Ishikawa (cell line): ENCODE measurements around the gene NIPAL4.

Experiments used
- CEBPB ChIP-seq: IDR thresholded peaks from 2 replicates; pipeline ENCODE4 v1.6.1; 2012
- CREB1 ChIP-seq: IDR thresholded peaks from 2 replicates; pipeline ENCODE4 v1.6.1; 2012; ENCODE audit warnings: low read depth
- EGR1 ChIP-seq: IDR thresholded peaks from 2 replicates; pipeline ENCODE4 v1.6.1; 2012
- EP300 ChIP-seq: IDR thresholded peaks from 2 replicates; pipeline ENCODE4 v1.6.1; 2012; ENCODE audit warnings: borderline replicate concordance
- FOXM1 ChIP-seq: IDR thresholded peaks from 2 replicates; pipeline ENCODE4 v1.6.1; 2012; ENCODE audit warnings: low read depth, borderline replicate concordance
- NFIC ChIP-seq: IDR thresholded peaks from 2 replicates; pipeline ENCODE4 v1.6.1; 2012
- RAD21 ChIP-seq: IDR thresholded peaks from 2 replicates; pipeline ENCODE4 v1.6.1; 2012; ENCODE audit warnings: low read depth
- TAF1 ChIP-seq: IDR thresholded peaks from 2 replicates; pipeline ENCODE4 v1.6.1; 2012; ENCODE audit warnings: low read depth, mild to moderate bottlenecking
- TCF12 ChIP-seq: IDR thresholded peaks from 2 replicates; pipeline ENCODE4 v1.6.1; 2012; ENCODE audit warnings: low read depth
- TEAD4 ChIP-seq: IDR thresholded peaks from 2 replicates; pipeline ENCODE4 v1.6.1; 2012
- YY1 ChIP-seq: IDR thresholded peaks from 2 replicates; pipeline ENCODE4 v1.6.1; 2012; ENCODE audit warnings: low read depth
- ZBTB7A ChIP-seq: IDR thresholded peaks from 2 replicates; pipeline ENCODE4 v1.6.1; 2012; ENCODE audit warnings: low read depth
- TF ChIP-seq, protein P1 (sequence below): IDR thresholded peaks from 2 replicates; pipeline ENCODE4 v1.6.1; 2012
- TF ChIP-seq, protein P2 (sequence below): IDR thresholded peaks from 2 replicates; pipeline ENCODE4 v1.6.1; 2012; ENCODE audit warnings: low read depth, mild to moderate bottlenecking
- TF ChIP-seq, protein P3 (sequence below): IDR thresholded peaks from 2 replicates; pipeline ENCODE4 v1.6.1; 2012

Gene NIPAL4

DNA sequence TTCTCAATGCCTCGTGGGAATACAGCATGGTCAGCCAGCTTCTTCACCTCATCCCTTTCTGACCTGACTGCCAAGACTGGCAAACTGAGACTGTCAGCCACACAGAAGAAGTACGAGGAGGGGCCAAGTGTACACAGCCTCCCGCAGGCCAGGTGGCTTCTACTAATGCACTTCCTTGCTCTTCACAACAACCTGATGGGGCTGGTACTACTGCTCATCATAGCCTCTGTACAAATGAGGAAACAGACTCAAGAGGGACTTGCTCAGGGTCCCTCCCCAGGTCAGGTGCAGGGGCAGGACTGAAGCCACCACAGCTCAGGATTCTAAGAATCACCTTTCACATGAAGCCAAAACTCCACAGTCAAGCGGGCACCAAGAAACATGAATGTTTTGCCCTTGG is 21.3 kb downstream of the NIPAL4 start:
- TF ChIP-seq, protein P1, sequence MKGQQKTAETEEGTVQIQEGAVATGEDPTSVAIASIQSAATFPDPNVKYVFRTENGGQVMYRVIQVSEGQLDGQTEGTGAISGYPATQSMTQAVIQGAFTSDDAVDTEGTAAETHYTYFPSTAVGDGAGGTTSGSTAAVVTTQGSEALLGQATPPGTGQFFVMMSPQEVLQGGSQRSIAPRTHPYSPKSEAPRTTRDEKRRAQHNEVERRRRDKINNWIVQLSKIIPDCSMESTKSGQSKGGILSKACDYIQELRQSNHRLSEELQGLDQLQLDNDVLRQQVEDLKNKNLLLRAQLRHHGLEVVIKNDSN, result no peak
- TF ChIP-seq TCF12 (no peak), EGR1 (no peak), FOXM1 (no peak), EP300 (no peak), TEAD4 (no peak), YY1 (no peak), ZBTB7A (no peak), CEBPB (no peak), NFIC (no peak), CREB1 (no peak)
- TF ChIP-seq, protein P2, sequence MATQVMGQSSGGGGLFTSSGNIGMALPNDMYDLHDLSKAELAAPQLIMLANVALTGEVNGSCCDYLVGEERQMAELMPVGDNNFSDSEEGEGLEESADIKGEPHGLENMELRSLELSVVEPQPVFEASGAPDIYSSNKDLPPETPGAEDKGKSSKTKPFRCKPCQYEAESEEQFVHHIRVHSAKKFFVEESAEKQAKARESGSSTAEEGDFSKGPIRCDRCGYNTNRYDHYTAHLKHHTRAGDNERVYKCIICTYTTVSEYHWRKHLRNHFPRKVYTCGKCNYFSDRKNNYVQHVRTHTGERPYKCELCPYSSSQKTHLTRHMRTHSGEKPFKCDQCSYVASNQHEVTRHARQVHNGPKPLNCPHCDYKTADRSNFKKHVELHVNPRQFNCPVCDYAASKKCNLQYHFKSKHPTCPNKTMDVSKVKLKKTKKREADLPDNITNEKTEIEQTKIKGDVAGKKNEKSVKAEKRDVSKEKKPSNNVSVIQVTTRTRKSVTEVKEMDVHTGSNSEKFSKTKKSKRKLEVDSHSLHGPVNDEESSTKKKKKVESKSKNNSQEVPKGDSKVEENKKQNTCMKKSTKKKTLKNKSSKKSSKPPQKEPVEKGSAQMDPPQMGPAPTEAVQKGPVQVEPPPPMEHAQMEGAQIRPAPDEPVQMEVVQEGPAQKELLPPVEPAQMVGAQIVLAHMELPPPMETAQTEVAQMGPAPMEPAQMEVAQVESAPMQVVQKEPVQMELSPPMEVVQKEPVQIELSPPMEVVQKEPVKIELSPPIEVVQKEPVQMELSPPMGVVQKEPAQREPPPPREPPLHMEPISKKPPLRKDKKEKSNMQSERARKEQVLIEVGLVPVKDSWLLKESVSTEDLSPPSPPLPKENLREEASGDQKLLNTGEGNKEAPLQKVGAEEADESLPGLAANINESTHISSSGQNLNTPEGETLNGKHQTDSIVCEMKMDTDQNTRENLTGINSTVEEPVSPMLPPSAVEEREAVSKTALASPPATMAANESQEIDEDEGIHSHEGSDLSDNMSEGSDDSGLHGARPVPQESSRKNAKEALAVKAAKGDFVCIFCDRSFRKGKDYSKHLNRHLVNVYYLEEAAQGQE, result no peak
- TF ChIP-seq, protein P3, sequence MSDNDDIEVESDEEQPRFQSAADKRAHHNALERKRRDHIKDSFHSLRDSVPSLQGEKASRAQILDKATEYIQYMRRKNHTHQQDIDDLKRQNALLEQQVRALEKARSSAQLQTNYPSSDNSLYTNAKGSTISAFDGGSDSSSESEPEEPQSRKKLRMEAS, result no peak

DNA sequence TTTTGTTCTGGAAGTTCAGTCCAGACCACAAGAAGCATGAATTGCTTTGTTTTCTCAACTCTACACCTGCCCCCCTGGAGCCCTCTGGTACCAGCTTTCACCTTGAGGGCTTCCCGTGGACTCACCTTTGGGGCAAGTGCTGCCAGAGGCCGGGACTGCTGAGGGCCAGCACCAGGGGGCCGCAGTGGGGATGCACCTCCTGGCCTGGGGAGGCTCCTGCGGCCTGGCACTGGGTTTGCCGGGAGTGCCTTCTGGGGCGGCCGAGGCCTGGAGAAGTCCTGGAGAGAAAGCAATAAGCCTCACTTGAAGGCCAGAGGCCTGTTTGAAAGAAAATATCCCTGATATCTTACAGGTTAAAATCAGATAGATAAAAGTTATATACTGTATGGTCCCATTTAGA is 21.7 kb downstream of the NIPAL4 start:
- TF ChIP-seq, protein P3, result no peak
- TF ChIP-seq ZBTB7A, result no peak

DNA sequence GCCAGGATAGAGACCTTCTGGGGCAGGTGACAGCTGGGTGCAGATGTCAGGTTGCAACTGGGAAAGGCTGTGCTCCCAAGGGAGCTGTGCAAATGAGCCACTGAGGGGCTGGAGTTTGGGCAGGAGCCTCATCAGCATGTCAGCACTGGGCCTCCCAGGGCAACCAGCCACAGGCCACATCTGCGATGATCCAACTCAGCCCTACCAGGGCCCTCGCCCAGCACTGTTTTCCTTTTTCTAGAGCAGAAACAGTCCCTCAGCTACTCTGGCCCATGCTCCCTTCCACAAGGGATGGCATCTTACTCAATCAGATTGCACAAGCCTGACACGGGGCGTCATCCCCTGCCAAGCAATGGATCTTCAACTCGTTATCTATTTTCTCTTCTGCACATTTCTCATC is 24.8 kb downstream of the NIPAL4 start:
- TF ChIP-seq ZBTB7A (no peak), CEBPB (no peak), EGR1 (no peak), FOXM1 (no peak), CREB1 (no peak), NFIC (no peak), TCF12 (no peak), RAD21 (no peak), TAF1 (no peak), YY1 (no peak), EP300 (no peak)
- TF ChIP-seq, protein P1, result no peak
- TF ChIP-seq, protein P3, result no peak
- TF ChIP-seq, protein P2, result no peak

- no peak for TF ChIP-seq ZBTB7A
- TF ChIP-seq RAD21, result no peak
- TF ChIP-seq FOXM1, result no peak
- no peak for TF ChIP-seq CEBPB
- no peak for TF ChIP-seq TEAD4
- TF ChIP-seq, protein P2, result no peak
- no peak for TF ChIP-seq CREB1
- TF ChIP-seq, protein P3, result no peak
- TF ChIP-seq, protein P1, result no peak
- TF ChIP-seq EP300, result no peak
- no peak for TF ChIP-seq YY1
- no peak for TF ChIP-seq TAF1
Measured at GRCh38 chr5:157485340-157485739, 25.3 kb downstream of the NIPAL4 start.
